ENCODE measurements around the gene PLCB1. TPM values are rescaled to one million over a fixed set of nuclear protein-coding genes. Genes with fewer than 3 reads are reported as not detected.

Gene PLCB1
- total RNA-seq, 1 experiment from 2014 or later, result 4.4 TPM

DNA sequence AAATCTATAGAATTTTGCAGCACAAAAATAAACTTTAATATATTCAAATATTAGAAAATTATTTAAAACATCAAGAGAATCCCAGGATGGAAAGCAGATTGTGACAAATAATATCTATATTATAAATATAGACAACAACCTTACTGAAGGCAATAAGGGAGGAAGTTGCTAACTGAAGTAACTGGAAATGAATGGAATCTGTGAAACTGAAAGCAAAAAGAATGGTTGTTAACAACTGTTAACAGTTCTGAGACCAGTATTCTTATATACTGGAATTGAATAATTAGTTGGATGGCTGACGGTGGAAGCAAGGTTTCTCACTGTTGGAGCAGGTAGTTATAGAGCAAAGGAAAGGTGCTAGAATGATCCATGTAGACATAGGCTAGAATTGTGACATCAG is 220.4 kb downstream of the PLCB1 start:
- ChIA-PET CTCF (no interaction called here), POLR2A (ENCODE audit: unreplicated experiment) (no interaction called here)
- intact Hi-C loops (cut with micrococcal nuclease), result no loop called here
- Histone ChIP-seq H3K9ac (ENCODE audit: low read length) (no peak overlapping the region), H3K36me3 (ENCODE audit: low read depth, low read length) (no peaks in the 10 kb centered on the region), H3K27ac (ENCODE audit: low read length) (no peak overlapping the region), H3K9me3 (ENCODE audit: low read length) (no peaks in the 10 kb centered on the region), H3K4me1 (ENCODE audit: insufficient read depth, low read length) (no peaks in the 10 kb centered on the region), H4K20me1 (ENCODE audit: low read length) (no peaks in the 10 kb centered on the region), H3K9me2 (replicated peaks; ENCODE audit: low read length) (no peaks in the 10 kb centered on the region), H3K4me3 (ENCODE audit: low read length) (no peak overlapping the region), H2AFZ (ENCODE audit: low read length) (no peak overlapping the region), H3K4me2 (ENCODE audit: low read length) (no peak overlapping the region), H3K79me2 (ENCODE audit: low read length) (no peaks in the 10 kb centered on the region), H3K27me3 (ENCODE audit: low read length) (peaks cover 19% of the 10 kb centered on the region), H3F3A (ENCODE audit: low read length, unreplicated experiment) (no peaks in the 10 kb centered on the region)
- no peak for ATAC-seq
- no peak for DNase-seq
- no TSS peak for BruUV-seq (replicated peaks)
- no peak for TF ChIP-seq EZH2phosphoT487 (IDR thresholded peaks at IDR 0.05; ENCODE audit: borderline replicate concordance, low read length)
- TF ChIP-seq, protein P1, sequence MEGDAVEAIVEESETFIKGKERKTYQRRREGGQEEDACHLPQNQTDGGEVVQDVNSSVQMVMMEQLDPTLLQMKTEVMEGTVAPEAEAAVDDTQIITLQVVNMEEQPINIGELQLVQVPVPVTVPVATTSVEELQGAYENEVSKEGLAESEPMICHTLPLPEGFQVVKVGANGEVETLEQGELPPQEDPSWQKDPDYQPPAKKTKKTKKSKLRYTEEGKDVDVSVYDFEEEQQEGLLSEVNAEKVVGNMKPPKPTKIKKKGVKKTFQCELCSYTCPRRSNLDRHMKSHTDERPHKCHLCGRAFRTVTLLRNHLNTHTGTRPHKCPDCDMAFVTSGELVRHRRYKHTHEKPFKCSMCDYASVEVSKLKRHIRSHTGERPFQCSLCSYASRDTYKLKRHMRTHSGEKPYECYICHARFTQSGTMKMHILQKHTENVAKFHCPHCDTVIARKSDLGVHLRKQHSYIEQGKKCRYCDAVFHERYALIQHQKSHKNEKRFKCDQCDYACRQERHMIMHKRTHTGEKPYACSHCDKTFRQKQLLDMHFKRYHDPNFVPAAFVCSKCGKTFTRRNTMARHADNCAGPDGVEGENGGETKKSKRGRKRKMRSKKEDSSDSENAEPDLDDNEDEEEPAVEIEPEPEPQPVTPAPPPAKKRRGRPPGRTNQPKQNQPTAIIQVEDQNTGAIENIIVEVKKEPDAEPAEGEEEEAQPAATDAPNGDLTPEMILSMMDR (conservative IDR thresholded peaks at IDR 0.05; ENCODE audit: low read depth, low read length), result no peak
- TF ChIP-seq EZH2 (IDR thresholded peaks at IDR 0.05; ENCODE audit: low read length, unreplicated experiment), result no peak

DNA sequence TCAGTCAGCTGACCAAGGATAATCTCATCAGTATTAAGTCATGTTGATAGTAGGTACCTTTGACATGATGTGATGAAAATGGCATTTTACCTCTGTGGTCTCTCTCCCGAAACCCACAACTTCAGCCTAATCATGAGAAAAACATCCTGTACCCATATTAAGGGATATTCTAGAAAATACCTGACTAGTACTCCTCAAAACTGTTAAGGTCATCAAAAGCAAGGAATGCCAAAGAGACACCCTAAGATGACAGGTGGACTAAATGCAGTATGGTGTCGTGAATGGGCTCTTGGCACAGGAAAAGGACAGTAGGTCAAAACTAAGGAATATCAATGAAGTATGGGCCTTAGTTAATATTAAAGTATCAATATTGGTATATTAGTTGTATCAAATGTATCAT is 221.4 kb downstream of the PLCB1 start:
- no peaks in the 10 kb centered on the region for H3K9me3 ChIP-seq (ENCODE audit: low read length)
- H3K9me2 ChIP-seq (replicated peaks; ENCODE audit: low read length), result no peaks in the 10 kb centered on the region
- intact Hi-C loops (cut with micrococcal nuclease), result no loop called here
- H3F3A ChIP-seq (ENCODE audit: low read length, unreplicated experiment), result no peaks in the 10 kb centered on the region
- no peaks in the 10 kb centered on the region for H4K20me1 ChIP-seq (ENCODE audit: low read length)
- H2AFZ ChIP-seq (ENCODE audit: low read length), result no peak overlapping the region
- no peaks in the 10 kb centered on the region for H3K79me2 ChIP-seq (ENCODE audit: low read length)
- H3K36me3 ChIP-seq (ENCODE audit: low read depth, low read length), result no peaks in the 10 kb centered on the region
- no peak overlapping the region for H3K9ac ChIP-seq (ENCODE audit: low read length)
- peaks cover 19% of the 10 kb centered on the region for H3K27me3 ChIP-seq (ENCODE audit: low read length)
- ChIA-PET CTCF (no interaction called here), POLR2A (ENCODE audit: unreplicated experiment) (no interaction called here)
- no peak overlapping the region for H3K4me3 ChIP-seq (ENCODE audit: low read length)
- H3K4me1 ChIP-seq (ENCODE audit: insufficient read depth, low read length), result no peaks in the 10 kb centered on the region
- ATAC-seq, result no peak
- H3K4me2 ChIP-seq (ENCODE audit: low read length), result no peak overlapping the region
- no TSS peak for BruUV-seq (replicated peaks)
- no peak overlapping the region for H3K27ac ChIP-seq (ENCODE audit: low read length)
- TF ChIP-seq EZH2phosphoT487 (IDR thresholded peaks at IDR 0.05; ENCODE audit: borderline replicate concordance, low read length) (no peak), EZH2 (IDR thresholded peaks at IDR 0.05; ENCODE audit: low read length, unreplicated experiment) (no peak)
- TF ChIP-seq, protein P1 (conservative IDR thresholded peaks at IDR 0.05; ENCODE audit: low read depth, low read length), result no peak
- no peak for DNase-seq

DNA sequence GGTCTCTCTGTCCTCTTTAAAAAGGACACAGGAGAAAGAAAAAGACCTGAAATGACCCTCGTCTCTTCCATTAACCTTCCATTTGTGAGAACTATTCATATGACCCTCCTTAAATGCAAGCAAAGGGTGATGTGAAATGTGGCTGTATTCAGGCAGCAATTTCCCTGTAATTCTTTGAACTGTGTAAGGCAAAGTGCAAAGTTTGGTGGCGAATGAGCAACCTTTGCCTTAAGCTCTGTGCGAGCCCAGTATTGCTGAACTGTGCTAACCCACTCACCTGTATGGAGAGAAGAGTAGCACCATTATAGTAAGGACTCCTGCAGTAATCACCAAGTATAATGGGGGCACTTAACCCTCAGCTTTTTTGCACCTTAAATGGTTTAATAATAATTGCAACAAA is 223.4 kb downstream of the PLCB1 start:
- no TSS peak for BruUV-seq (replicated peaks)
- intact Hi-C loops (cut with micrococcal nuclease), result no loop called here
- H3K9me3 ChIP-seq (ENCODE audit: low read length), result no peaks in the 10 kb centered on the region
- H3K79me2 ChIP-seq (ENCODE audit: low read length), result no peaks in the 10 kb centered on the region
- ChIA-PET POLR2A (ENCODE audit: unreplicated experiment) (no interaction called here), CTCF (no interaction called here)
- H2AFZ ChIP-seq (ENCODE audit: low read length), result no peak overlapping the region
- no peaks in the 10 kb centered on the region for H3F3A ChIP-seq (ENCODE audit: low read length, unreplicated experiment)
- TF ChIP-seq EZH2phosphoT487 (IDR thresholded peaks at IDR 0.05; ENCODE audit: borderline replicate concordance, low read length), result no peak
- no peak for TF ChIP-seq EZH2 (IDR thresholded peaks at IDR 0.05; ENCODE audit: low read length, unreplicated experiment)
- TF ChIP-seq, protein P1 (conservative IDR thresholded peaks at IDR 0.05; ENCODE audit: low read depth, low read length), result no peak
- no peaks in the 10 kb centered on the region for H3K36me3 ChIP-seq (ENCODE audit: low read depth, low read length)
- no peaks in the 10 kb centered on the region for H3K4me1 ChIP-seq (ENCODE audit: insufficient read depth, low read length)
- DNase-seq (no peak), ATAC-seq (no peak)
- no peak overlapping the region for H3K4me2 ChIP-seq (ENCODE audit: low read length)
- no peak overlapping the region for H3K4me3 ChIP-seq (ENCODE audit: low read length)
- H3K27ac ChIP-seq (ENCODE audit: low read length), result no peak overlapping the region
- no peak overlapping the region for H3K9ac ChIP-seq (ENCODE audit: low read length)
- H4K20me1 ChIP-seq (ENCODE audit: low read length), result no peaks in the 10 kb centered on the region
- H3K9me2 ChIP-seq (replicated peaks; ENCODE audit: low read length), result no peaks in the 10 kb centered on the region
- H3K27me3 ChIP-seq (ENCODE audit: low read length), result peaks cover 30% of the 10 kb centered on the region

All from PC-3 (cell line).